ENCODE measurements around the gene TBXAS1.

The TBXAS1 gene

GRCh38 chr7:139874302-139874629 lies 45.2 kb downstream of the TBXAS1 start:
- Histone ChIP-seq H3K4me3 (ENCODE audit: low read depth, low read length) (no peak overlapping the region), H3K9me3 (ENCODE audit: control insufficient read depth, insufficient read depth, low read depth, low read length) (no peaks in the 10 kb centered on the region), H3K27ac (ENCODE audit: extremely low read depth, low read depth, low read length) (no peak overlapping the region), H3K4me1 (ENCODE audit: control insufficient read depth, insufficient read depth, low read length) (no peaks in the 10 kb centered on the region), H3K36me3 (ENCODE audit: control insufficient read depth in 2 of 2, insufficient read depth in 1 of 2, low read length in 2 of 2) (no peaks in the 10 kb centered on the region)
- ChIA-PET POLR2A (no interaction called here), CTCF (interaction anchor here (0.7 kb wide), 1 partner anchor 186 kb away, joined by 3 read pairs; no protein-coding TSS in a partner anchor)
- TF ChIP-seq ZNF214 (tag by site-specific recombination; IDR thresholded peaks at IDR 0.05; ENCODE audit: borderline replicate concordance), result no peak
- no peak for TF ChIP-seq ZNF398 (tag by site-specific recombination; IDR thresholded peaks at IDR 0.05)
- no peak for TF ChIP-seq REPIN1 (tag by site-specific recombination; IDR thresholded peaks at IDR 0.05; ENCODE audit: low read depth)
- no peak for TF ChIP-seq ZNF394 (tag by site-specific recombination; IDR thresholded peaks at IDR 0.05; ENCODE audit: borderline replicate concordance)
- TF ChIP-seq ZNF311 (tag by site-specific recombination; IDR thresholded peaks at IDR 0.05; ENCODE audit: borderline replicate concordance), result no peak
- TF ChIP-seq ZNF48 (tag by site-specific recombination; IDR thresholded peaks at IDR 0.05), result no peak
- TF ChIP-seq TRIM28 (IDR thresholded peaks at IDR 0.05; ENCODE audit: borderline replicate concordance, low read length), result no peak
- TF ChIP-seq, protein P1, sequence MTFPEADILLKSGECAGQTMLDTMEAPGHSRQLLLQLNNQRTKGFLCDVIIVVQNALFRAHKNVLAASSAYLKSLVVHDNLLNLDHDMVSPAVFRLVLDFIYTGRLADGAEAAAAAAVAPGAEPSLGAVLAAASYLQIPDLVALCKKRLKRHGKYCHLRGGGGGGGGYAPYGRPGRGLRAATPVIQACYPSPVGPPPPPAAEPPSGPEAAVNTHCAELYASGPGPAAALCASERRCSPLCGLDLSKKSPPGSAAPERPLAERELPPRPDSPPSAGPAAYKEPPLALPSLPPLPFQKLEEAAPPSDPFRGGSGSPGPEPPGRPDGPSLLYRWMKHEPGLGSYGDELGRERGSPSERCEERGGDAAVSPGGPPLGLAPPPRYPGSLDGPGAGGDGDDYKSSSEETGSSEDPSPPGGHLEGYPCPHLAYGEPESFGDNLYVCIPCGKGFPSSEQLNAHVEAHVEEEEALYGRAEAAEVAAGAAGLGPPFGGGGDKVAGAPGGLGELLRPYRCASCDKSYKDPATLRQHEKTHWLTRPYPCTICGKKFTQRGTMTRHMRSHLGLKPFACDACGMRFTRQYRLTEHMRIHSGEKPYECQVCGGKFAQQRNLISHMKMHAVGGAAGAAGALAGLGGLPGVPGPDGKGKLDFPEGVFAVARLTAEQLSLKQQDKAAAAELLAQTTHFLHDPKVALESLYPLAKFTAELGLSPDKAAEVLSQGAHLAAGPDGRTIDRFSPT (tag by site-specific recombination; IDR thresholded peaks at IDR 0.05), result no peak
- no peak for TF ChIP-seq ZNF174 (tag by site-specific recombination; IDR thresholded peaks at IDR 0.05)
- TF ChIP-seq, protein P2, sequence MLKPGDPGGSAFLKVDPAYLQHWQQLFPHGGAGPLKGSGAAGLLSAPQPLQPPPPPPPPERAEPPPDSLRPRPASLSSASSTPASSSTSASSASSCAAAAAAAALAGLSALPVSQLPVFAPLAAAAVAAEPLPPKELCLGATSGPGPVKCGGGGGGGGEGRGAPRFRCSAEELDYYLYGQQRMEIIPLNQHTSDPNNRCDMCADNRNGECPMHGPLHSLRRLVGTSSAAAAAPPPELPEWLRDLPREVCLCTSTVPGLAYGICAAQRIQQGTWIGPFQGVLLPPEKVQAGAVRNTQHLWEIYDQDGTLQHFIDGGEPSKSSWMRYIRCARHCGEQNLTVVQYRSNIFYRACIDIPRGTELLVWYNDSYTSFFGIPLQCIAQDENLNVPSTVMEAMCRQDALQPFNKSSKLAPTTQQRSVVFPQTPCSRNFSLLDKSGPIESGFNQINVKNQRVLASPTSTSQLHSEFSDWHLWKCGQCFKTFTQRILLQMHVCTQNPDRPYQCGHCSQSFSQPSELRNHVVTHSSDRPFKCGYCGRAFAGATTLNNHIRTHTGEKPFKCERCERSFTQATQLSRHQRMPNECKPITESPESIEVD (tag by site-specific recombination; IDR thresholded peaks at IDR 0.05), result no peak
- TF ChIP-seq GFI1B (tag by site-specific recombination; IDR thresholded peaks at IDR 0.05), result no peak
- TF ChIP-seq ZXDB (tag by site-specific recombination; IDR thresholded peaks at IDR 0.05), result no peak
- TF ChIP-seq ZNF629 (tag by site-specific recombination; IDR thresholded peaks at IDR 0.05), result no peak
- TF ChIP-seq ZNF354C (tag by site-specific recombination; IDR thresholded peaks at IDR 0.05; ENCODE audit: borderline replicate concordance, low read depth), result no peak
- TF ChIP-seq ZNF133 (tag by site-specific recombination; IDR thresholded peaks at IDR 0.05), result no peak

- ChIA-PET CTCF (interaction anchor here (0.8 kb wide), 1 partner anchor 1111 kb away, joined by 3 read pairs; no protein-coding TSS in a partner anchor), POLR2A (no interaction called here)
- no peaks in the 10 kb centered on the region for H3K4me1 ChIP-seq (ENCODE audit: control insufficient read depth, insufficient read depth, low read length)
- no peaks in the 10 kb centered on the region for H3K9me3 ChIP-seq (ENCODE audit: control insufficient read depth, insufficient read depth, low read depth, low read length)
- no peaks in the 10 kb centered on the region for H3K36me3 ChIP-seq (ENCODE audit: control insufficient read depth in 2 of 2, insufficient read depth in 1 of 2, low read length in 2 of 2)
- no peak overlapping the region for H3K27ac ChIP-seq (ENCODE audit: extremely low read depth, low read depth, low read length)
- no peak overlapping the region for H3K4me3 ChIP-seq (ENCODE audit: low read depth, low read length)
- TF ChIP-seq ZNF704 (tag by site-specific recombination; IDR thresholded peaks at IDR 0.05), result no peak
Measured at GRCh38 chr7:139875821-139876241, 46.8 kb downstream of the TBXAS1 start.
